K562 (cell line): ENCODE data around the gene CYP2D6. TPM values are rescaled to one million over a fixed set of nuclear protein-coding genes. Genes with fewer than 3 reads are reported as not detected.

Experiments
- ATAC-seq: fragments of 200-7000 bp; cut with Tn5 transposase; 3 replicates; pipeline ENCODE4 v1.9.1; 2020; ENCODE audit warnings: moderate library complexity
- BruUV-seq: library from RNA; stranded (reverse); fragments of 400-500 nt; replicated peaks from 2 replicates; lab custom pipeline; 2021; lab: Mats Ljungman, UMichigan
- CTCF ChIA-PET: fragments of 300-600 bp; formaldehyde crosslinking; extraction: SDS; loops from one replicate; lab custom pipeline; 2021; ENCODE audit warnings: low intra/inter-chr PET ratio; lab: Yijun Ruan, JAX
- POLR2A ChIA-PET: fragments of 300-600, 350-650 bp; sonication (Branson Sonifier 250); formaldehyde crosslinking; extraction: SDS; loops from one replicate; lab custom pipeline; 2021; ENCODE audit warnings: antibody characterized with exemption, inconsistent platforms; lab: Yijun Ruan, JAX
- DNase-seq, 4 experiments: peaks; one replicate each; pipeline versions ENCODE4 v3.0.0 to v3.0.0-alpha.2; 2011 to 2018; ENCODE audit warnings: low spot score in 3 of 4, mixed read lengths in 3 of 4; ENCODE audit errors: extremely low read depth in 1 of 4
- FAIRE-seq: peaks from 2 replicates; lab custom pipeline; 2011; peaks lifted over from hg19 to GRCh38; lab: Jason Lieb, UNC
- H2AFZ ChIP-seq: 2 replicates; pipeline ENCODE4 v1.6.0; 2011; ENCODE audit warnings: low read depth, low read length, control low read depth, inconsistent platforms
- H3K27ac ChIP-seq: fragments of 200-600 bp; 3 replicates; pipeline ENCODE4 v1.8.0; 2011; ENCODE audit warnings: low read depth, mild to moderate bottlenecking, control low read depth, inconsistent platforms, low read length, moderate library complexity, mixed read lengths; ENCODE audit errors: extremely low read depth
- H3K27me3 ChIP-seq, 2 experiments: fragments of 300-600 bp in 1 of 2; 2 replicates in 1 of 2; 3 replicates in 1 of 2; pipeline versions ENCODE4 v1.6.0 to v1.8.0; 2011; ENCODE audit warnings: inconsistent platforms in 2 of 2, low read length in 2 of 2, mild to moderate bottlenecking in 1 of 2, mixed read lengths in 1 of 2, moderate library complexity in 1 of 2; ENCODE audit not compliant: control insufficient read depth in 2 of 2, insufficient read depth in 2 of 2
- H3K36me3 ChIP-seq: fragments of 300-600 bp; 3 replicates; pipeline ENCODE4 v1.8.0; 2011; ENCODE audit warnings: mild to moderate bottlenecking, low read length, inconsistent platforms; ENCODE audit not compliant: control insufficient read depth, insufficient read depth
- H3K4me1 ChIP-seq, 2 experiments: fragments of 200-600 bp in 1 of 2; replicated peaks in 1 of 2; 2 replicates in 1 of 2; 3 replicates in 1 of 2; pipeline versions ENCODE4 v1.5.1 to v1.8.0; 2011; ENCODE audit warnings: inconsistent platforms in 2 of 2, low read length in 2 of 2, mild to moderate bottlenecking in 1 of 2, mixed read lengths in 1 of 2, moderate library complexity in 1 of 2; ENCODE audit not compliant: control insufficient read depth in 2 of 2, insufficient read depth in 2 of 2
- H3K4me2 ChIP-seq: 2 replicates; pipeline ENCODE4 v1.6.1; 2011; ENCODE audit warnings: low read length, control low read depth, inconsistent platforms, mixed read lengths; ENCODE audit not compliant: insufficient read depth
- H3K4me3 ChIP-seq: fragments of 200-600 bp; sonication (generic), shearing (Covaris generic); 2 replicates; pipeline ENCODE4 v1.5.1; 2016; ENCODE audit warnings: control low read depth, inconsistent platforms
- H3K79me2 ChIP-seq: fragments of 200-600 bp; 3 replicates; pipeline ENCODE4 v1.8.0; 2011; ENCODE audit warnings: low read length, inconsistent platforms; ENCODE audit not compliant: control insufficient read depth, insufficient read depth
- H3K9ac ChIP-seq, 2 experiments: 2 replicates each; pipeline versions ENCODE4 v1.6.0 to v1.6.1; 2011; ENCODE audit warnings: low read depth in 2 of 2, low read length in 2 of 2, control low read depth in 1 of 2, inconsistent platforms in 1 of 2, mild to moderate bottlenecking in 1 of 2, mixed read lengths in 1 of 2; ENCODE audit not compliant: insufficient read depth in 1 of 2
- H3K9me1 ChIP-seq: one replicate; pipeline ENCODE4 v1.6.0; 2011; ENCODE audit warnings: inconsistent platforms, mild to moderate bottlenecking, low read length, moderate library complexity; ENCODE audit not compliant: control insufficient read depth, insufficient read depth
- H3K9me3 ChIP-seq: replicated peaks from 2 replicates; pipeline ENCODE4 v1.5.1; 2011; ENCODE audit warnings: low read depth, low read length, inconsistent platforms; ENCODE audit not compliant: control insufficient read depth, insufficient read depth
- H4K20me1 ChIP-seq: replicated peaks from 2 replicates; pipeline ENCODE4 v1.6.1; 2011; ENCODE audit warnings: low read length, inconsistent platforms, mixed read lengths; ENCODE audit not compliant: control insufficient read depth, insufficient read depth
- CHD7 ChIP-seq: fragments of 200-600 bp; sonication (generic); IDR thresholded peaks from one replicate; pipeline ENCODE4 v1.6.1; 2012; ENCODE audit warnings: mild to moderate bottlenecking, low read depth, low read length, inconsistent platforms
- GTF2B ChIP-seq: IDR thresholded peaks from 2 replicates; pipeline ENCODE4 v1.6.1; 2011; ENCODE audit not compliant: insufficient read length; ENCODE audit errors: extremely low read depth
- MCM2 ChIP-seq: fragments of 450-650 bp; IDR thresholded peaks from 2 replicates; pipeline ENCODE4 v1.6.1; 2017; ENCODE audit warnings: low read depth, mild to moderate bottlenecking
- WGBS: fragments of 100-300 bp; shearing (Covaris generic); methylation state at CpG from one replicate; pipeline ENCODE4 v1.1.6; 2016; ENCODE audit warnings: low coverage, mixed read lengths; ENCODE audit not compliant: insufficient coverage; ENCODE audit errors: missing lambda C conversion rate; 5-methylcytosine and 5-hydroxymethylcytosine counted together
- in situ Hi-C: fragments of 300-500 bp; cut with MboI; formaldehyde crosslinking; loops from 4 replicates; pipeline ENCODE4 v1.15.0; 2018; ENCODE audit warnings: inconsistent platforms, mixed read lengths
- intact Hi-C: fragments of 100-400 bp; cut with micrococcal nuclease; formaldehyde crosslinking; loops from 2 replicates; pipeline ENCODE4 v1.14.2; 2022
- polyA plus RNA-seq, 8 experiments: library from polyadenylated mRNA; depleted of rRNA in 4 of 8; stranded (reverse) in 5 of 8; unstranded in 3 of 8; fragments of >200 nt; fragmentation: Nextera tagmentation in 2 of 8; fragmentation: Illumina TruSeq in 1 of 8; extraction: Ambion mirVana in 2 of 8; extraction: Trizol in 1 of 8; gene quantifications; 2 replicates each; pipeline versions ENCODE4 v1.2.1 to v1.2.3, GENCODE V29; 2011 to 2014; ENCODE audit warnings: inconsistent platforms in 1 of 8, missing spikeins in 1 of 8
- total RNA-seq, 7 experiments: library from RNA; depleted of rRNA in 6 of 7; stranded (reverse); fragments of >200 nt in 6 of 7; fragmentation: Illumina TruSeq in 2 of 7; extraction: Trizol in 2 of 7; gene quantifications; 2 replicates each; pipeline versions ENCODE4 v1.2.1 to v1.2.3, GENCODE V29; 2011 to 2021; ENCODE audit warnings: low replicate concordance in 1 of 7

CYP2D6 gene
- total and polyA plus RNA-seq, 9 of the 15 experiments (the other 6 are each of a cell fraction or from before 2014, with no cell fraction given), result 0.04 to 0.20 (median 0.09) TPM; not detected in 5

DNA sequence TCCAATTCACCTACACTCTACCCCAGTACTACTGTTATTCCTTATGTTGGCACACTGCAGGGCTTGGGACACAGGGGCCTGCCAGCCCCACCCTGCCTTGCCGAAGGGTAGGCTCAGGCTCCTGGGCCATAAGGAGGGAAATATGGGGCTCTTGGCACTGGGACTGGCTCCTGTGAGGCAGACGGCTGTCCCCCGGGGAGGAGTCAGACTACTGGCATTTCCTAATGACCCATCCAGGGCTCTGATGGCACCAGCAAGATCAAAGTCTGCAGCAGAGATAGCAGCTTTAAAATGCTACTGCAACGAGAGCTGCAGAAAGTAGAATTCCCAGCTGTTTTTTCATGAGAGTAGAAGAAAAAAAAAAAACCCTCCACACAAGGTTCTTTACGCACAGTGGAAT is 42.2 kb upstream of the CYP2D6 start:
- POLR2A ChIA-PET, result interaction anchor here (0.6 kb wide), 1 partner anchor 127 kb away, joined by 3 read pairs; no protein-coding TSS in a partner anchor
- H3K4me2 ChIP-seq, result no peak overlapping the region

More for the DNA sequence above, 42.2 kb upstream of the CYP2D6 start:
- ATAC-seq (no peak), FAIRE-seq (no peak), DNase-seq (no peak)
- no TSS peak for BruUV-seq
- no peaks in the 10 kb centered on the region for H3K9me3 ChIP-seq
- no peaks in the 10 kb centered on the region for H3K9me1 ChIP-seq
- 83% methylated on average over 2 of the region's 5 CpGs for WGBS
- CTCF ChIA-PET, result no interaction called here
- no peaks in the 10 kb centered on the region for H3K27me3 ChIP-seq
- H4K20me1 ChIP-seq, result peaks cover 9% of the 10 kb centered on the region
- in situ Hi-C loops (loop anchor here (10.0 kb wide), 1 partner anchor 112 kb away; no protein-coding TSS in a partner anchor), intact Hi-C loops (no loop called here)
- H2AFZ ChIP-seq, result no peak overlapping the region
- no peak overlapping the region for H3K4me3 ChIP-seq
- H3K9ac ChIP-seq, result no peak overlapping the region; a peak in 1 of 4 replicates
- H3K27ac ChIP-seq, result no peak overlapping the region
- H3K36me3 ChIP-seq, result peaks cover 31% of the 10 kb centered on the region; the same call in 1 of the 3 replicates
- peaks cover 0 to 4% of the 10 kb centered on the region in 2 experiments; a peak in 3 of 5 replicates for H3K4me1 ChIP-seq
- peaks cover 6% of the 10 kb centered on the region; the same call in 2 of the 3 replicates for H3K79me2 ChIP-seq
- TF ChIP-seq GTF2B (no peak), MCM2 (no peak), CHD7 (no peak)
- TF ChIP-seq, all 486 proteins: peak for 0
